ENCODE measurements around the gene MORN1.
A peak's percentile ranks its signal among the peaks of the same experiment; 100 is the strongest.

MORN1 gene

GRCh38 chr1:2418791-2419320, 27.5 kb upstream of the MORN1 start:
- Histone ChIP-seq H3K4me3 (ENCODE audit: low read length) (no peak overlapping the region), H3K9ac (ENCODE audit: low read length) (no peak overlapping the region), H3K27me3 (ENCODE audit: control insufficient read depth, insufficient read depth, low read length) (peaks cover 4% of the 10 kb centered on the region), H3K27ac (ENCODE audit: low read length) (no peak overlapping the region), H3K36me3 (ENCODE audit: control insufficient read depth, low read depth, low read length) (no peaks in the 10 kb centered on the region), H3K4me1 (ENCODE audit: control insufficient read depth, low read depth, low read length) (peaks cover 6% of the 10 kb centered on the region), H3K9me3 (ENCODE audit: control insufficient read depth, low read depth, low read length) (no peaks in the 10 kb centered on the region)

GRCh38 chr1:2417833-2418225, 26.5 kb upstream of the MORN1 start:
- no peak overlapping the region for H3K9ac ChIP-seq (ENCODE audit: low read length)
- no peaks in the 10 kb centered on the region for H3K9me3 ChIP-seq (ENCODE audit: control insufficient read depth, low read depth, low read length)
- H3K4me3 ChIP-seq (ENCODE audit: low read length) = no peak overlapping the region
- no peak overlapping the region for H3K27ac ChIP-seq (ENCODE audit: low read length)
- no peaks in the 10 kb centered on the region for H3K27me3 ChIP-seq (ENCODE audit: control insufficient read depth, insufficient read depth, low read length)
- H3K4me1 ChIP-seq (ENCODE audit: control insufficient read depth, low read depth, low read length) = peaks cover 6% of the 10 kb centered on the region
- H3K36me3 ChIP-seq (ENCODE audit: control insufficient read depth, low read depth, low read length) = no peaks in the 10 kb centered on the region

GRCh38 chr1:2417083-2417832, 25.9 kb upstream of the MORN1 start:
- Histone ChIP-seq H3K36me3 (ENCODE audit: control insufficient read depth, low read depth, low read length) (no peaks in the 10 kb centered on the region), H3K4me1 (ENCODE audit: control insufficient read depth, low read depth, low read length) (peaks cover 6% of the 10 kb centered on the region), H3K27ac (ENCODE audit: low read length) (no peak overlapping the region), H3K9me3 (ENCODE audit: control insufficient read depth, low read depth, low read length) (no peaks in the 10 kb centered on the region), H3K9ac (ENCODE audit: low read length) (no peak overlapping the region), H3K27me3 (ENCODE audit: control insufficient read depth, insufficient read depth, low read length) (no peaks in the 10 kb centered on the region), H3K4me3 (ENCODE audit: low read length) (no peak overlapping the region)

- peaks cover 8% of the 10 kb centered on the region for H3K4me1 ChIP-seq (ENCODE audit: control insufficient read depth, low read depth, low read length)
- no peaks in the 10 kb centered on the region for H3K9me3 ChIP-seq (ENCODE audit: control insufficient read depth, low read depth, low read length)
- H3K36me3 ChIP-seq (ENCODE audit: control insufficient read depth, low read depth, low read length) = no peaks in the 10 kb centered on the region
- no peak overlapping the region for H3K4me3 ChIP-seq (ENCODE audit: low read length)
- H3K27ac ChIP-seq (ENCODE audit: low read length) = no peak overlapping the region
- no peaks in the 10 kb centered on the region for H3K27me3 ChIP-seq (ENCODE audit: control insufficient read depth, insufficient read depth, low read length)
- no peak overlapping the region for H3K9ac ChIP-seq (ENCODE audit: low read length)
Measured at GRCh38 chr1:2416403-2416802, 25.0 kb upstream of the MORN1 start.

GRCh38 chr1:2415801-2416208, 24.5 kb upstream of the MORN1 start:
- Histone ChIP-seq H3K36me3 (ENCODE audit: control insufficient read depth, low read depth, low read length) (no peaks in the 10 kb centered on the region), H3K4me1 (ENCODE audit: control insufficient read depth, low read depth, low read length) (peaks cover 8% of the 10 kb centered on the region), H3K9ac (ENCODE audit: low read length) (no peak overlapping the region), H3K9me3 (ENCODE audit: control insufficient read depth, low read depth, low read length) (no peaks in the 10 kb centered on the region), H3K27me3 (ENCODE audit: control insufficient read depth, insufficient read depth, low read length) (no peaks in the 10 kb centered on the region), H3K4me3 (ENCODE audit: low read length) (no peak overlapping the region), H3K27ac (ENCODE audit: low read length) (no peak overlapping the region)

GRCh38 chr1:2415337-2415736, 24.0 kb upstream of the MORN1 start:
- Histone ChIP-seq H3K36me3 (ENCODE audit: control insufficient read depth, low read depth, low read length) (no peaks in the 10 kb centered on the region), H3K27ac (ENCODE audit: low read length) (no peak overlapping the region), H3K4me3 (ENCODE audit: low read length) (no peak overlapping the region), H3K9ac (ENCODE audit: low read length) (no peak overlapping the region), H3K9me3 (ENCODE audit: control insufficient read depth, low read depth, low read length) (no peaks in the 10 kb centered on the region), H3K4me1 (ENCODE audit: control insufficient read depth, low read depth, low read length) (peaks cover 8% of the 10 kb centered on the region), H3K27me3 (ENCODE audit: control insufficient read depth, insufficient read depth, low read length) (no peaks in the 10 kb centered on the region)

- Histone ChIP-seq H3K27me3 (ENCODE audit: control insufficient read depth, insufficient read depth, low read length) (no peaks in the 10 kb centered on the region), H3K4me1 (ENCODE audit: control insufficient read depth, low read depth, low read length) (peaks cover 8% of the 10 kb centered on the region), H3K9me3 (ENCODE audit: control insufficient read depth, low read depth, low read length) (no peaks in the 10 kb centered on the region), H3K9ac (ENCODE audit: low read length) (no peak overlapping the region), H3K36me3 (ENCODE audit: control insufficient read depth, low read depth, low read length) (peaks cover 2% of the 10 kb centered on the region), H3K4me3 (ENCODE audit: low read length) (peak overlapping the region; percentile 70), H3K27ac (ENCODE audit: low read length) (no peak overlapping the region)
Measured at GRCh38 chr1:2414297-2414958, 23.1 kb upstream of the MORN1 start.

- H3K9ac ChIP-seq (ENCODE audit: low read length) = peak overlapping the region; percentile 73
- H3K36me3 ChIP-seq (ENCODE audit: control insufficient read depth, low read depth, low read length) = peaks cover 6% of the 10 kb centered on the region
- no peaks in the 10 kb centered on the region for H3K27me3 ChIP-seq (ENCODE audit: control insufficient read depth, insufficient read depth, low read length)
- peaks cover 8% of the 10 kb centered on the region for H3K4me1 ChIP-seq (ENCODE audit: control insufficient read depth, low read depth, low read length)
- peak overlapping the region; percentile 70 for H3K4me3 ChIP-seq (ENCODE audit: low read length)
- no peaks in the 10 kb centered on the region for H3K9me3 ChIP-seq (ENCODE audit: control insufficient read depth, low read depth, low read length)
- H3K27ac ChIP-seq (ENCODE audit: low read length) = no peak overlapping the region
Measured at GRCh38 chr1:2413495-2414296, 22.3 kb upstream of the MORN1 start.

- Histone ChIP-seq H3K27ac (ENCODE audit: low read length) (no peak overlapping the region), H3K27me3 (ENCODE audit: control insufficient read depth, insufficient read depth, low read length) (no peaks in the 10 kb centered on the region), H3K36me3 (ENCODE audit: control insufficient read depth, low read depth, low read length) (peaks cover 12% of the 10 kb centered on the region), H3K9me3 (ENCODE audit: control insufficient read depth, low read depth, low read length) (no peaks in the 10 kb centered on the region), H3K4me3 (ENCODE audit: low read length) (peak overlapping the region; percentile 70), H3K4me1 (ENCODE audit: control insufficient read depth, low read depth, low read length) (peaks cover 8% of the 10 kb centered on the region), H3K9ac (ENCODE audit: low read length) (peak overlapping the region; percentile 73)
Measured at GRCh38 chr1:2412773-2413494, 21.6 kb upstream of the MORN1 start.

- Histone ChIP-seq H3K9ac (ENCODE audit: low read length) (peak within 1 kb of the TSS; percentile 84), H3K27ac (ENCODE audit: low read length) (peak within 1 kb of the TSS; percentile 39), H3K4me1 (ENCODE audit: control insufficient read depth, low read depth, low read length) (peaks cover 8% of the 10 kb centered on the region), H3K4me3 (ENCODE audit: low read length) (peak within 1 kb of the TSS; percentile 84), H3K27me3 (ENCODE audit: control insufficient read depth, insufficient read depth, low read length) (no peaks in the 10 kb centered on the region), H3K9me3 (ENCODE audit: control insufficient read depth, low read depth, low read length) (no peaks in the 10 kb centered on the region), H3K36me3 (ENCODE audit: control insufficient read depth, low read depth, low read length) (peaks cover 12% of the 10 kb centered on the region)
Measured at GRCh38 chr1:2412395-2412772, 21.0 kb upstream of the MORN1 start, which contains the start of gene PEX10. TSS of gene PEX10 (minus strand) at chr1:2412564. CDS start at chr1:2412502, 62 bp downstream.
